Measurements from ENCODE around the gene DNAJA1.

DNA sequence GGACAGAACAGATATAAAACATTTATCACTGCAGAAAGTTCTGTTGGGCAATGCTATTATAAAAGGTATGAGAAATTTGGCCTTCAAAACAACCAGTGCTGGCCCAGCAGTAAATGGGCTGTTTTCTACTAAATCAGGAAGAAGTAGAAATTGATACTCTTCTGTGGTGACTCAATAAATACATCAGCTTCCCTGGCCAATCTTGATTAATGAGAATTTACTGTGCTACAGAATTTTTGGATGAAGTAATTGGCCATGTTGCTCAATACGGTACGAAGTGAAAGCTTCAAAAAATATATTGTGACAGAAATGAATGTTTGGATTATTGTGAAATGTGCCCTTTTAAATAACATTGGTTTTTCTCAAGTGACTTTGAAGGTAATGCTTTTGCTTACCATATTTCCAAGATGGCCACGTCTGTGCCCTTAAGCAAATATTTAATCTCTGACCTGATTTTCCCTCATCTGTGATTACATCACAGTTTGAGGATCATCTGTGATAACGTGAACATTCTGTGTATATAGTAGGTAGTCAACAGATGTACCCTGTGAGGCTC, 4.2 kb downstream of the DNAJA1 start:
- TF ChIP-seq EZH2 (IDR thresholded peaks at IDR 0.05), result no peak
- TF ChIP-seq, protein P1, sequence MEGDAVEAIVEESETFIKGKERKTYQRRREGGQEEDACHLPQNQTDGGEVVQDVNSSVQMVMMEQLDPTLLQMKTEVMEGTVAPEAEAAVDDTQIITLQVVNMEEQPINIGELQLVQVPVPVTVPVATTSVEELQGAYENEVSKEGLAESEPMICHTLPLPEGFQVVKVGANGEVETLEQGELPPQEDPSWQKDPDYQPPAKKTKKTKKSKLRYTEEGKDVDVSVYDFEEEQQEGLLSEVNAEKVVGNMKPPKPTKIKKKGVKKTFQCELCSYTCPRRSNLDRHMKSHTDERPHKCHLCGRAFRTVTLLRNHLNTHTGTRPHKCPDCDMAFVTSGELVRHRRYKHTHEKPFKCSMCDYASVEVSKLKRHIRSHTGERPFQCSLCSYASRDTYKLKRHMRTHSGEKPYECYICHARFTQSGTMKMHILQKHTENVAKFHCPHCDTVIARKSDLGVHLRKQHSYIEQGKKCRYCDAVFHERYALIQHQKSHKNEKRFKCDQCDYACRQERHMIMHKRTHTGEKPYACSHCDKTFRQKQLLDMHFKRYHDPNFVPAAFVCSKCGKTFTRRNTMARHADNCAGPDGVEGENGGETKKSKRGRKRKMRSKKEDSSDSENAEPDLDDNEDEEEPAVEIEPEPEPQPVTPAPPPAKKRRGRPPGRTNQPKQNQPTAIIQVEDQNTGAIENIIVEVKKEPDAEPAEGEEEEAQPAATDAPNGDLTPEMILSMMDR (IDR thresholded peaks at IDR 0.05), result no peak
- TF ChIP-seq EZH2phosphoT487 (IDR thresholded peaks at IDR 0.05), result no peak

All from neural progenitor cell (in vitro differentiated cells).